ENCODE results near the gene TRMT61B.

The TRMT61B gene

DNA sequence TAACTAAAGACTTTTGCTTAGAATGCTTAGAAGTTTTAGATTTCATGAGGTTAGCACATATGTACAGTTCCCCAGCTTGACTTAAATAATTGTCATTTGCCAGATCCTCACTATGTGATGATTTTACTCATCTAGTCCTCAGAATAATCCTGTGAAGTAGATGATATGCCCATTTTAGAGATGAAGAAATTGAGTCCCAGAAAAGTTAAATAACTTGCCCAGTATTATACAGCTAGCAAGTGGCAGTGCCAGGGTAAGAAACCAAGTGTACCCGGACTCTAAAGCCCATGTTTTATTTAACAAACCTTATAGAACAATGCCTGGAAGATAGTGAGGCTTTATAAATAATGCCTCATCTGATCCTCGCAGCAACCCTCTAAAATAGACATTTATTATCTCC is 31.1 kb downstream of the TRMT61B start (continued):
- no peak for TF ChIP-seq ZNF70 (CRISPR knock-in tag; IDR thresholded peaks at IDR 0.05)

DNA sequence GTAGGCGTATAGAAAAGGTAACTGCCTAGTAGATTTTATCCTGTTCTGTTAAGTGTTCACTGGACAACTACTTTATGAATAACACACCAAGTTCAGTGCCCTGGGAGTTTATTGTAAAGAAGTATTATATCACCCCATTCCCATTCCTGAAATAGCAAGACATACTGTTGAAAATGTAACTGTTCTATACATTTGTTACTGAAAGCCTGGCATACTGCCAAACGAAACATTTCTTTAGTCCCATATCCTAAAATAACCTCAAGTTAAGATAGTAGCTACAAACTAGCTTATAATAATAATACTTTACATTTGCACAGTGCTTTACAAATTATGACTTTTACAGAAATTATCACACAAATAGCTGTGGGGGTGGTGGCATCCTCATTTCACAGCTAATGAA is 34.3 kb downstream of the TRMT61B start:
- TF ChIP-seq TCF4 (CRISPR knock-in tag; IDR thresholded peaks at IDR 0.05; ENCODE audit: borderline replicate concordance) (no peak), ZC3H10 (CRISPR knock-in tag; IDR thresholded peaks at IDR 0.05) (no peak), CSDC2 (CRISPR knock-in tag; IDR thresholded peaks at IDR 0.05) (no peak), ZFP30 (CRISPR knock-in tag; IDR thresholded peaks at IDR 0.05) (no peak), GLIS3 (CRISPR knock-in tag; IDR thresholded peaks at IDR 0.05) (no peak), PPARA (CRISPR knock-in tag; IDR thresholded peaks at IDR 0.05; ENCODE audit: borderline replicate concordance) (no peak), ZNF70 (CRISPR knock-in tag; IDR thresholded peaks at IDR 0.05) (no peak), ZNF565 (CRISPR knock-in tag; conservative IDR thresholded peaks at IDR 0.05; ENCODE audit: low read depth) (no peak), ISL1 (CRISPR knock-in tag; IDR thresholded peaks at IDR 0.05) (no peak), ARNTL (CRISPR knock-in tag; IDR thresholded peaks at IDR 0.05; ENCODE audit: borderline replicate concordance, low read depth) (no peak), RARB (CRISPR knock-in tag; IDR thresholded peaks at IDR 0.05) (no peak), TOX (CRISPR knock-in tag; IDR thresholded peaks at IDR 0.05; ENCODE audit: borderline replicate concordance) (no peak), OSR1 (CRISPR knock-in tag; IDR thresholded peaks at IDR 0.05) (no peak), ZNF8 (CRISPR knock-in tag; IDR thresholded peaks at IDR 0.05) (no peak), ESRRG (CRISPR knock-in tag; IDR thresholded peaks at IDR 0.05) (no peak)
- TF ChIP-seq, protein P1, sequence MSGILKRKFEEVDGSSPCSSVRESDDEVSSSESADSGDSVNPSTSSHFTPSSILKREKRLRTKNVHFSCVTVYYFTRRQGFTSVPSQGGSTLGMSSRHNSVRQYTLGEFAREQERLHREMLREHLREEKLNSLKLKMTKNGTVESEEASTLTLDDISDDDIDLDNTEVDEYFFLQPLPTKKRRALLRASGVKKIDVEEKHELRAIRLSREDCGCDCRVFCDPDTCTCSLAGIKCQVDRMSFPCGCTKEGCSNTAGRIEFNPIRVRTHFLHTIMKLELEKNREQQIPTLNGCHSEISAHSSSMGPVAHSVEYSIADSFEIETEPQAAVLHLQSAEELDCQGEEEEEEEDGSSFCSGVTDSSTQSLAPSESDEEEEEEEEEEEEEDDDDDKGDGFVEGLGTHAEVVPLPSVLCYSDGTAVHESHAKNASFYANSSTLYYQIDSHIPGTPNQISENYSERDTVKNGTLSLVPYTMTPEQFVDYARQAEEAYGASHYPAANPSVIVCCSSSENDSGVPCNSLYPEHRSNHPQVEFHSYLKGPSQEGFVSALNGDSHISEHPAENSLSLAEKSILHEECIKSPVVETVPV (CRISPR knock-in tag; IDR thresholded peaks at IDR 0.05): no peak
- TF ChIP-seq, protein P2, sequence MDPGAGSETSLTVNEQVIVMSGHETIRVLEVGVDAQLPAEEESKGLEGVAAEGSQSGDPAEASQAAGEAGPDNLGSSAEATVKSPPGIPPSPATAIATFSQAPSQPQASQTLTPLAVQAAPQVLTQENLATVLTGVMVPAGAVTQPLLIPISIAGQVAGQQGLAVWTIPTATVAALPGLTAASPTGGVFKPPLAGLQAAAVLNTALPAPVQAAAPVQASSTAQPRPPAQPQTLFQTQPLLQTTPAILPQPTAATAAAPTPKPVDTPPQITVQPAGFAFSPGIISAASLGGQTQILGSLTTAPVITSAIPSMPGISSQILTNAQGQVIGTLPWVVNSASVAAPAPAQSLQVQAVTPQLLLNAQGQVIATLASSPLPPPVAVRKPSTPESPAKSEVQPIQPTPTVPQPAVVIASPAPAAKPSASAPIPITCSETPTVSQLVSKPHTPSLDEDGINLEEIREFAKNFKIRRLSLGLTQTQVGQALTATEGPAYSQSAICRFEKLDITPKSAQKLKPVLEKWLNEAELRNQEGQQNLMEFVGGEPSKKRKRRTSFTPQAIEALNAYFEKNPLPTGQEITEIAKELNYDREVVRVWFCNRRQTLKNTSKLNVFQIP (CRISPR knock-in tag; IDR thresholded peaks at IDR 0.05; ENCODE audit: borderline replicate concordance, low read depth): no peak
- TF ChIP-seq, protein P3, sequence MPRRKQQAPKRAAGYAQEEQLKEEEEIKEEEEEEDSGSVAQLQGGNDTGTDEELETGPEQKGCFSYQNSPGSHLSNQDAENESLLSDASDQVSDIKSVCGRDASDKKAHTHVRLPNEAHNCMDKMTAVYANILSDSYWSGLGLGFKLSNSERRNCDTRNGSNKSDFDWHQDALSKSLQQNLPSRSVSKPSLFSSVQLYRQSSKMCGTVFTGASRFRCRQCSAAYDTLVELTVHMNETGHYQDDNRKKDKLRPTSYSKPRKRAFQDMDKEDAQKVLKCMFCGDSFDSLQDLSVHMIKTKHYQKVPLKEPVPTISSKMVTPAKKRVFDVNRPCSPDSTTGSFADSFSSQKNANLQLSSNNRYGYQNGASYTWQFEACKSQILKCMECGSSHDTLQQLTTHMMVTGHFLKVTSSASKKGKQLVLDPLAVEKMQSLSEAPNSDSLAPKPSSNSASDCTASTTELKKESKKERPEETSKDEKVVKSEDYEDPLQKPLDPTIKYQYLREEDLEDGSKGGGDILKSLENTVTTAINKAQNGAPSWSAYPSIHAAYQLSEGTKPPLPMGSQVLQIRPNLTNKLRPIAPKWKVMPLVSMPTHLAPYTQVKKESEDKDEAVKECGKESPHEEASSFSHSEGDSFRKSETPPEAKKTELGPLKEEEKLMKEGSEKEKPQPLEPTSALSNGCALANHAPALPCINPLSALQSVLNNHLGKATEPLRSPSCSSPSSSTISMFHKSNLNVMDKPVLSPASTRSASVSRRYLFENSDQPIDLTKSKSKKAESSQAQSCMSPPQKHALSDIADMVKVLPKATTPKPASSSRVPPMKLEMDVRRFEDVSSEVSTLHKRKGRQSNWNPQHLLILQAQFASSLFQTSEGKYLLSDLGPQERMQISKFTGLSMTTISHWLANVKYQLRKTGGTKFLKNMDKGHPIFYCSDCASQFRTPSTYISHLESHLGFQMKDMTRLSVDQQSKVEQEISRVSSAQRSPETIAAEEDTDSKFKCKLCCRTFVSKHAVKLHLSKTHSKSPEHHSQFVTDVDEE (CRISPR knock-in tag; IDR thresholded peaks at IDR 0.05): no peak
- TF ChIP-seq, protein P4, sequence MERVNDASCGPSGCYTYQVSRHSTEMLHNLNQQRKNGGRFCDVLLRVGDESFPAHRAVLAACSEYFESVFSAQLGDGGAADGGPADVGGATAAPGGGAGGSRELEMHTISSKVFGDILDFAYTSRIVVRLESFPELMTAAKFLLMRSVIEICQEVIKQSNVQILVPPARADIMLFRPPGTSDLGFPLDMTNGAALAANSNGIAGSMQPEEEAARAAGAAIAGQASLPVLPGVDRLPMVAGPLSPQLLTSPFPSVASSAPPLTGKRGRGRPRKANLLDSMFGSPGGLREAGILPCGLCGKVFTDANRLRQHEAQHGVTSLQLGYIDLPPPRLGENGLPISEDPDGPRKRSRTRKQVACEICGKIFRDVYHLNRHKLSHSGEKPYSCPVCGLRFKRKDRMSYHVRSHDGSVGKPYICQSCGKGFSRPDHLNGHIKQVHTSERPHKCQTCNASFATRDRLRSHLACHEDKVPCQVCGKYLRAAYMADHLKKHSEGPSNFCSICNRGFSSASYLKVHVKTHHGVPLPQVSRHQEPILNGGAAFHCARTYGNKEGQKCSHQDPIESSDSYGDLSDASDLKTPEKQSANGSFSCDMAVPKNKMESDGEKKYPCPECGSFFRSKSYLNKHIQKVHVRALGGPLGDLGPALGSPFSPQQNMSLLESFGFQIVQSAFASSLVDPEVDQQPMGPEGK (CRISPR knock-in tag; IDR thresholded peaks at IDR 0.05; ENCODE audit: borderline replicate concordance): no peak
- no peak for ATAC-seq

DNA sequence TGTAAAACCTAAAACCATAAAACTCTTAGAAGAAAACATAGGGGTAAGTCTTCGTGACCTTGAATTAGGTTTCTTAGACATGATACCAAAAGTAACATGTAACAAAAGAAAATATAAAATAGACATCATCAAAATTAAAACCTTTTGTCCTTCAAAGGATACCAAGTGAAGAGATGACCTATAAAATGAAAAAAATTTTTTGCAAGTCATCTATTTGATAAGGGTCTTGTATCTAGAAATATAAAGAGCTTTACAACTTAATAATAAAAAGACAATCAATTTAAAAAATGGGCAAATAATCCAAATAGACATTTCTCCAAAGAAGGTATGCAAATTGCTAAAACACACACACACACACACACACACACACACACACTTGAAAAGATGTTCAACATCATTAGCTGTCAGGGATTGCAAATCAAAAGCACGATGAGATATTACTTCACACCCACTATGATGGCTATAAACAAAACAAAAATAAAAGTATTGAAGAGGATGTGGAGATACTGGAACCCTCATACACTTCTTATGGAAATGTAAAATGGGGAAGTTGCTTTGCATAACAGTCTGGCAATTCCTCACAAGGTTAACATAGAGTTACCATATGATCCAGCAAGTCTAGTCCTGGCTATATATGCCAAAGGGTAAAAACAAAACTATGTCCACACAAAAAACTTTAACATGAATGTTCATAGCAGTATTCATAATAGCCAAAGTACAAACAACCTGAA is 36.2 kb downstream of the TRMT61B start:
- ATAC-seq: no peak
- TF ChIP-seq, protein P2 (CRISPR knock-in tag; IDR thresholded peaks at IDR 0.05; ENCODE audit: borderline replicate concordance, low read depth): no peak
- TF ChIP-seq ARNTL (CRISPR knock-in tag; IDR thresholded peaks at IDR 0.05; ENCODE audit: borderline replicate concordance, low read depth): no peak
- no peak for TF ChIP-seq SNAI2 (CRISPR knock-in tag; IDR thresholded peaks at IDR 0.05)
- TF ChIP-seq PPARA (CRISPR knock-in tag; IDR thresholded peaks at IDR 0.05; ENCODE audit: borderline replicate concordance): no peak
- no peak for TF ChIP-seq ESRRG (CRISPR knock-in tag; IDR thresholded peaks at IDR 0.05)
- TF ChIP-seq, protein P1 (CRISPR knock-in tag; IDR thresholded peaks at IDR 0.05): no peak
- no peak for TF ChIP-seq ZNF565 (CRISPR knock-in tag; conservative IDR thresholded peaks at IDR 0.05; ENCODE audit: low read depth)

Data from SK-N-SH treated with all-trans-retinoic acid at 6 μM for 48 hours (cell line).